C4-2B (cell line): ENCODE results near the gene ANKMY1.
A peak's percentile ranks its signal among the peaks of the same experiment; 100 is the strongest.

Experiments used
- H3K27ac ChIP-seq: fragments of 450-650 bp; 2 replicates; pipeline ENCODE4 v1.5.1; 2017
- CTCF ChIP-seq: fragments of 450-650 bp; conservative IDR thresholded peaks from 2 replicates; pipeline ENCODE4 v1.5.1; 2017; ENCODE audit warnings: mild to moderate bottlenecking
- ZFX ChIP-seq: fragments of 450-650 bp; IDR thresholded peaks from 2 replicates; pipeline ENCODE4 v1.6.1; 2017

Gene ANKMY1

DNA sequence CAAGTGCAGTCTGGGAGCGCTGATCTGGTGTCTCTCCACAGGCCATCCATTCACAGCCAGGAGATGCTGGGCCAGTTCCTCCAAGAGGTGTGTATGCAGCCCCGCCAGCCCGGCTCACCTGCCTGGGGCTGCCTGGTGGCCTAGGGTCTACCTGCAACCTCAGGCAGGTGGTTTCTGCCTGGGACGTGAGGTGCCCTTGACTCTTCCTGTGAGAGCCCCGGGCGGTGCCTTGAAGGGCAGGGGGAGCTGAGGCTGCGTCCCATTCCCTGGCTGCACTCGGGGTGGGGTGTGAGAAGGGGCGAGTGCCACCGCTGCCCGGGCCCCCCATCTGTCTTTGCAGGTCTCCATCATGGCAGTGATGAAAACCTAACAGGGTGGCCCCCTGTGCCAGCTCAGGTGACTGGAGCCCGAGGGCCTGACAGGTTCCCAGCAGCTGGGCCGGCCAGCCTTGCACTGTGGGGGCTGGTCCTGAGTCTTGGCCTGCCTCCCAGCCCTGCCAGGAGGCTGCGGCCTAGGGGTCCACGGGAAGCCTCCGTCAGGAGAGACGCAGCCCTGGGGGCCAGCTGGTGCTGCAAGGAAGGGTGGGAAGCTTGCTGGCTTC is 40.6 kb upstream of the ANKMY1 start:
- no peak for TF ChIP-seq CTCF
- no peak overlapping the region for H3K27ac ChIP-seq

GRCh38 chr2:240597419-240598181 is 39.8 kb upstream of the ANKMY1 start:
- TF ChIP-seq CTCF (no peak), ZFX (no peak)
- H3K27ac ChIP-seq = no peak overlapping the region

DNA sequence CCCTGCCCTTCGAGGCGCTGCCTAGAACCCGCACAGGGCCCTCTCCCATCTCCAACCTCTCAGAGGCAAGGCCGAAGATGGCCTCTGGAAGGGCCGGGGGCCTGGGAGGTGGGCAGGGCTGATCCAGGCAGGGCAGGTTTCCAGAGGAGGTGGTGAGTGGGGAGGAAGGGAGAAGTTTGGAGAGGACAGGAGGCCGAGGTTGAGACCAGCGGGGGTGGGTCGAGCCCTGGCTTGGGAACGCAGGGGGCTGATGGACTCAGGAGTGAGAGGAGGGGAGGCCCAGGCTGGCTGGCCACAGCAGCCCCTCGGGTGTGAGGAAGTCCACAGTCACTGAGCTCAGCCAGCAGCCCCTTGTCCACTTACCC is 39.2 kb upstream of the ANKMY1 start:
- H3K27ac ChIP-seq = 0 out of 2 replicates have a peak overlapping the region, but pooled peaks have one; percentile 57
- no peak for TF ChIP-seq ZFX
- TF ChIP-seq CTCF = no peak

GRCh38 chr2:240596491-240596931 is 38.7 kb upstream of the ANKMY1 start:
- peak overlapping the region; percentile 57 for H3K27ac ChIP-seq
- TF ChIP-seq CTCF = no peak
- TF ChIP-seq ZFX = no peak

DNA sequence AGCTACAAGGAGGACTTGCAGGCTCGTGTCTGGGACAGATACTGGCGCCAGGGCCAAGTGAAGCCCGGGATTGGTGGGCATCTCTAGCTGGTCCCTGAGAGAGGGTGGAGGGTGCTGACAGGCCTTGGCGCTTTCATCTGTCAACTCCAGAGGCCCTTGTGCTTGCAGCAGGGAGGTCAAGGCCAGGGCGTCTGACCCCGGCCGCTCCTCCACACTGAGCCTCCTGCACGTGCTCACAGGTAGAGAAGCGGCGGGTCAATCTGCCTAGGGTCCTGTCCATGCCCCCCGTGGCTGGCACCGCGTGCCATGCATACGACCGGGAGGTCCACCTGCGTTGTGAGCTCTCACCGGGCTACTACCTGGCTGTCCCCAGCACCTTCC is 38.3 kb upstream of the ANKMY1 start:
- TF ChIP-seq CTCF (no peak), ZFX (no peak)
- peak overlapping the region; percentile 57 for H3K27ac ChIP-seq

GRCh38 chr2:240595381-240596079 is 37.7 kb upstream of the ANKMY1 start:
- peak overlapping the region; percentile 57 for H3K27ac ChIP-seq
- TF ChIP-seq ZFX (no peak), CTCF (no peak; the same call in 1 of the 2 replicates)
